K562 (cell line): ENCODE results near the gene PPIP5K2.
"Not testable (repeated sequence)": the region's sequence is repeated elsewhere in the genome, so short reads cannot be mapped to it uniquely, and the experiment has no call there.

Source experiments
- EHMT2 ChIP-seq: fragments of 450-650 bp; IDR thresholded peaks from 2 replicates; pipeline ENCODE4 v1.6.1; 2018; ENCODE audit warnings: antibody characterized with exemption
- MEF2D ChIP-seq: conservative IDR thresholded peaks from 2 replicates; pipeline ENCODE4 v1.6.1; 2016; ENCODE audit warnings: low read depth, missing genetic modification characterization, missing compliant biosample characterization
- NR2C1 ChIP-seq, 2 experiments: fragments of 450-650 bp; IDR thresholded peaks; 2 replicates each; pipeline ENCODE4 v1.6.1; 2017; ENCODE audit warnings: mild to moderate bottlenecking in 2 of 2, antibody characterized with exemption in 1 of 2, inconsistent platforms in 1 of 2, missing compliant biosample characterization in 1 of 2, missing genetic modification characterization in 1 of 2
- POLR2AphosphoS5 ChIP-seq: IDR thresholded peaks from 2 replicates; pipeline ENCODE4 v1.6.1; 2011; ENCODE audit warnings: mild to moderate bottlenecking, low read depth, low read length, moderate library complexity; ENCODE audit not compliant: control insufficient read depth, insufficient read depth
- ZNF174 ChIP-seq: fragments of 250-450 bp; sonication (Bioruptor Pico); IDR thresholded peaks from 2 replicates; pipeline ENCODE4 v1.4.0; 2020; ENCODE audit warnings: mild to moderate bottlenecking

DNA sequence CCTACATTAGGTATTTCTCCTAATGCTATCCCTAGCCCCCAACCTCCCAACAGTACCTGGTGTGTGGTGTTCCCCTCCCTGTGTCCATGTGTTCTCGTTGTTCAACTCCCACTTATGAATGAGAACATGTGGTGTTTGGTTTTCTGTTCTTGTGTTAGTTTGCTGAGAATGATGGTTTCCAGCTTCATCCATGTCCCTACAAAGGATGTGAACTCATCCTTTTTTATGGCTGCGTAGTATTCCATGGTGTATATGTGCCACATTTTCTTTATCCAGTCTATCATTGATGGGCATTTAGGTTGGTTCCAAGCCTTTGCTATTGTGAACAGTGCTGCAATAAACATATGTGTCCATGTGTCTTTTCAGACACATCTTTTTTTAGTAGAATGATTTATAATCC lies 99.0 kb downstream of the PPIP5K2 start:
- TF ChIP-seq POLR2AphosphoS5; EHMT2; NR2C1 (IDR thresholded peaks at IDR 0.05); NR2C1 (tag; IDR thresholded peaks at IDR 0.05); ZNF174 (CRISPR knock-in tag); MEF2D (tag): not testable (repeated sequence)
